Cardiac fibroblast (primary cell): ENCODE data around the gene OTOG.

ENCODE experiments used
- DNase-seq, 2 donors: peaks; one replicate each; pipeline versions ENCODE4 v3.0.0 to v3.0.0-alpha.2; 2010; ENCODE audit warnings: low read depth in 2 of 2
- H3K4me3 ChIP-seq, 2 donors: replicated peaks in 1 of 2; 1 replicate in 1 of 2; 2 replicates in 1 of 2; pipeline ENCODE4 v1.5.1; 2011; ENCODE audit warnings: low read depth in 2 of 2, low read length in 2 of 2, mild to moderate bottlenecking in 2 of 2, moderate library complexity in 1 of 2
- CTCF ChIP-seq: IDR thresholded peaks from one replicate; pipeline ENCODE4 v1.5.1; 2011; ENCODE audit warnings: low read depth, mild to moderate bottlenecking, low read length, inconsistent platforms

The OTOG gene

GRCh38 chr11:17694494-17695110 lies 147.5 kb downstream of the OTOG start:
- H3K4me3 ChIP-seq: no peak overlapping the region
- DNase-seq: no peak
- TF ChIP-seq CTCF: no peak

GRCh38 chr11:17695454-17696441 lies 148.7 kb downstream of the OTOG start:
- no peak overlapping the region for H3K4me3 ChIP-seq
- no peak for DNase-seq
- TF ChIP-seq CTCF: no peak

GRCh38 chr11:17696741-17697140 lies 149.7 kb downstream of the OTOG start:
- DNase-seq: no peak
- TF ChIP-seq CTCF: no peak
- no peak overlapping the region for H3K4me3 ChIP-seq
